Left renal pelvis (tissue), 4 donors: ENCODE measurements around the gene TMTC2. TPM values are rescaled to one million over a fixed set of nuclear protein-coding genes. Genes with fewer than 3 reads are reported as not detected.
"Not testable (repeated sequence)": the region's sequence is repeated elsewhere in the genome, so short reads cannot be mapped to it uniquely, and the experiment has no call there.

Experiments
- DNase-seq, 4 donors: peaks; one replicate each; pipeline ENCODE4 v3.0.0-alpha.2; 2013; ENCODE audit warnings: low read depth in 4 of 4, low spot score in 3 of 4
- polyA plus RNA-seq, 4 donors: library from polyadenylated mRNA; unstranded; fragments of 120-200 nt; gene quantifications; one replicate each; pipeline ENCODE4 v1.2.1, GENCODE V29; 2013; ENCODE audit not compliant: insufficient read length in 4 of 4

TMTC2 gene
- polyA plus RNA-seq, 4 donors = 41.5 to 105 (median 43.9) TPM

- DNase-seq = no peak
Observed at GRCh38 chr12:82781309-82781997, 94.7 kb downstream of the TMTC2 start.

GRCh38 chr12:82783435-82783834 lies 96.7 kb downstream of the TMTC2 start:
- no peak for DNase-seq

GRCh38 chr12:82787016-82787415 lies 100.3 kb downstream of the TMTC2 start:
- no peak for DNase-seq

- DNase-seq = no peak
Observed at GRCh38 chr12:82788594-82788993, 101.9 kb downstream of the TMTC2 start.

- DNase-seq = no peak
Observed at GRCh38 chr12:82789674-82790073, 103.0 kb downstream of the TMTC2 start.

GRCh38 chr12:82793751-82794281 lies 107.1 kb downstream of the TMTC2 start:
- no peak for DNase-seq

- no peak for DNase-seq
Observed at GRCh38 chr12:82797480-82797879, 110.8 kb downstream of the TMTC2 start.

- no peak for DNase-seq
Observed at GRCh38 chr12:82800185-82800584, 113.5 kb downstream of the TMTC2 start.

- no peak for DNase-seq
Observed at GRCh38 chr12:82801951-82802610, 115.4 kb downstream of the TMTC2 start.

GRCh38 chr12:82803201-82803600 lies 116.5 kb downstream of the TMTC2 start:
- DNase-seq = no peak

GRCh38 chr12:82804601-82805000 lies 117.9 kb downstream of the TMTC2 start:
- DNase-seq = no peak

GRCh38 chr12:82805004-82805403 lies 118.3 kb downstream of the TMTC2 start:
- DNase-seq = not testable (repeated sequence)

- no peak for DNase-seq
Observed at GRCh38 chr12:82805812-82806497, 119.2 kb downstream of the TMTC2 start.

- DNase-seq = no peak
Observed at GRCh38 chr12:82807132-82807737, 120.5 kb downstream of the TMTC2 start.

- no peak for DNase-seq
Observed at GRCh38 chr12:82810568-82810967, 123.9 kb downstream of the TMTC2 start.

GRCh38 chr12:82817368-82817767 lies 130.7 kb downstream of the TMTC2 start:
- no peak for DNase-seq

GRCh38 chr12:82818271-82819035 lies 131.7 kb downstream of the TMTC2 start:
- DNase-seq = no peak

GRCh38 chr12:82826505-82826904 lies 139.8 kb downstream of the TMTC2 start:
- no peak for DNase-seq

GRCh38 chr12:82832096-82832495 lies 145.4 kb downstream of the TMTC2 start:
- DNase-seq = no peak

GRCh38 chr12:82832981-82833380 lies 146.3 kb downstream of the TMTC2 start:
- DNase-seq = no peak
